ENCODE results near the gene ZNF407.

ZNF407 gene

DNA sequence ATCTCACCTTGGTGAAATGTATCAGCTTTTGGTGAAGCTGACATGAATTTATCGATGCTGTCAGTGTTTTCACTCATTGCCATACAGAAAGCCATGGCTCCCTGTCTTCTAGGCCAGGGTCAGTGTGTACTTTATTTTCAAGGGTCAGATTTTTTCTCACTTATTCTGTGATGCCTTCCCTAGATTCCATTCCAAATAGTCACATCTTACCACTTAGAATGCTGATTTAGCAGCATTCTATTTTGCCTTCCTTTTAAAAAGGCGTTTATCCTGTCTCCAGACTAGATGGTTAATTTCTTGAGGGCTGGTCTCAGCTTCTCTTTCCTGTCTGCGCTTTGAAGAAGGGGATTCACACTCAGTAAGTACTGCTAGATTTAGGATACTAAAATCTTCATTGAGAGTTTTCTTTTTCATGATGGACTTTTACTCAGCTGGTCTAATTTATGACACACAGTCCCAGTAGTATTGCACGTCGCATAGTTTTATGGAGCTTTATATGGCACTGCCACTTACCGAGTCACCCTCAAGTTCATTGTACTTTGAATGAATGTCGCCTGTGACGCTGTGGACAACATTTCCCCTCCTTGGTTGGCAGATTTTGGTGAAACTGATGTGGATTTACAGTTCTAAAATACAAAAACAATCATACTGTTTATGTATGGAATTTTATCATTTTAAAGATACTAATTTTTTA is 194.0 kb downstream of the ZNF407 start:
- no peak for DNase-seq (ENCODE audit: low spot score)

DNA sequence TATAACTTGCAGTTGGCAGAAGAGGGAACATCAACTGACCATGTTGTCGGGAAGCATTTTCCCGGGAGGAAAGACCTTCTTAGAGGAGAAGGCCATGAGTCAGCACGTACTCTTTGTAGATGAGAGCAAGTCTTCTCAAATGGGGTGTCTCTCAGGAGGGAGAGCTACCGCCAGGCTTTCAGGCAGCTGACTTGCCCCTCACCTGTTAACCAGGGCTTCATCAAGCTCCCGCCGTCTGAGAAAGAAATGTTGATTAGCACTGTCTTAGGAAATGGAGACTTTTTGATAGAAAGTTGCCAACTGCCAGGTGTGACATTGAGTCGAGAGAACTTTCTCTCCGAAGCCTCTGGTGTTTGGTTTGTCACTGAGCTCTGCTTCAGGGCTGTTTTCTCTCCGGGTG is 196.1 kb downstream of the ZNF407 start:
- no peak for DNase-seq (ENCODE audit: low spot score)

DNA sequence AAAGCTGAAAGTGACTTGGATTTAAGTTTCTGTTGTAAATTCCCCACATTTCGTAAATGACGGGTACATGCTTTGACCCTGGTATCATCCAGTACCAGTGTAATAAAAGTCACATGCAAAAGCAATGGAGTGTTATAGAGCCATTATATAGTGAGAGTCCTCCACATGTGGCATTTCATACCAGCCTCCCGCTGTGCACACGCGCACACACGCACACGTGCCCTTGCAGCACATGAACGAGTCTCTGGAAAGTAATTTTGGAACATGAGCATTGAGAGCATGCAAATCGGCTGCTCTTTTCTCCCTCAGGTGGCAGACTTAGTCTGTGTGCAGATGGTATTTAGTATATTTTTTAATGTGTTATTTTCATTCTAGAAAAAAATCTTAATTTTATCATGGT is 198.1 kb downstream of the ZNF407 start:
- no peak for DNase-seq (ENCODE audit: low spot score)

DNA sequence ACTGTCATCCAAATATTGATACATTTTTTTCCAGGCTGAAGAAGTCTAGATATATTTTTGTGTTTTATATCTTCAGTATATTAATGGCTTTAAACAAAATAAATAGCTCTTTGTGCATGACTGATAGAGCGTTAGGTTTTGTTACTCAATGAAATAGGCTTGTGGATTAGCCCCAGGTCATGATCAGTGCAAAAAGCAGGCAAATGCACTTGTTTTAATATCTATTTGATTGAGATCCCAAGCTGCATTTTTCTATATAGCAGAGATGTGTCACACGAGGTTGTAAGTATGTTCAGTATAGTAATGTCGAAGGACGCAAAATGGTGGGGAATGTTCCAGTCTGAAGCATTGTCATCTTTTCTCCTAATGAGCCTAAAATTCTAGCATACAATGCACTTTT is 198.5 kb downstream of the ZNF407 start:
- no peak for DNase-seq (ENCODE audit: low spot score)

DNA sequence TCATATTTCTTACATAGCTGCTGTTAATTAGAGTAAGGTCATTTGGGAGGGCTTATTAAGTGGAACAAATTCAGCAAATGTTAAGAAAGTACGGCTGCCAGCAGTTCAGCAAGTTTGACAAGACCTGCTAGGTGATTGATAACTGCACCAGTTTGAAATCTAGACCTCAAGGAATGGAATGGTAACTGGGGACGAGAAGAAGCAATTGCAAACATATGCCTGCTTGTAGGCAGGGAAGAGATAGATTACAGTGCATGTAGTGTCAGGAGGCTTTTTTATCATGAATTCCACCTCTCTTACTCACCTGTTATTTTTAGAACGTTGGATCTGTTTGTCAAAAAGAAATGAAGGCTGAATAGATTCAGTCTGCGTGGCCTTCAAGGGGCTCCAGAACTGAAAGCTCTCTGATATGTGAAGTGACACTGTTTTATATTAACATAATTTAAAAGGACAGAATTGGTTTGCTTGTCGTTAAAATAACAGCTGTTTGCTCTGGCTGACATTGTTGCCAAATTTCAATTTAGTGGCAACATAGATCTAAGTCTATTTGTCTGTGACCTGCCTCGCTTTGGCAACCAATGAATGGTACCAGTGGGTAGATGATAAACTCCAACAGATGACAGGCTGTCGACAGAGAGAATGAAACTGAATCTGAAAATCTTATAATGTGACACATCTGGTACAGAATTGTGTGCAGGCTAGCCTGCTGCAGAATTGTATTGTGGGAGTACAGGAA is 199.3 kb downstream of the ZNF407 start:
- peak; percentile 11 for DNase-seq (ENCODE audit: low spot score)

DNA sequence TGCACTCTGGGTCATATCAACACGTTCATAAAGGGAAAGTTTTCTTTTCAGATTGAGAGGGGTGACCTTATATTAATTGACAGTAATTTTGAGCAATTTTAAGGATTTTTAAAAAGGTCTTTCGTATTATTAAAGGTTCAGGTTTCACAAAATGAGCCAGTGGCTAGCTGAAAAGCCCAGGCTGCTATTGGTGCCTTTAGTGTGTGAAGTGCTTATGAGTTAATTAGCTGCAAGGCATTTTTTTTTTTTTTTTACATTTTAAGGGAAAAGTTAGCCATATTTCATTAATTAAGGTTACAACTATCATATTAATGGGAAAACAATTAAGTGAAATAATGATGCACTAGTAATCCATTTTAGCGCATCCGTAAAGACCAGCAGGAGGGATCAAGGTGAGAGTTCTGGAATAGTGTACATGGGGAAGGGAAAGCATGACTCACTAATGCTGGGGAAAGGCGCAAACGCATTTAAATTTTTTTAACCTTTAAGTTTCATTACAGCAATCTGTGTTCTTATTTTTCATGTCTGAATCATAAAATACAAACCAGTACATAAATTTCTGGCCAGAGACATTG is 200.0 kb downstream of the ZNF407 start:
- no peak for DNase-seq (ENCODE audit: low spot score)

DNA sequence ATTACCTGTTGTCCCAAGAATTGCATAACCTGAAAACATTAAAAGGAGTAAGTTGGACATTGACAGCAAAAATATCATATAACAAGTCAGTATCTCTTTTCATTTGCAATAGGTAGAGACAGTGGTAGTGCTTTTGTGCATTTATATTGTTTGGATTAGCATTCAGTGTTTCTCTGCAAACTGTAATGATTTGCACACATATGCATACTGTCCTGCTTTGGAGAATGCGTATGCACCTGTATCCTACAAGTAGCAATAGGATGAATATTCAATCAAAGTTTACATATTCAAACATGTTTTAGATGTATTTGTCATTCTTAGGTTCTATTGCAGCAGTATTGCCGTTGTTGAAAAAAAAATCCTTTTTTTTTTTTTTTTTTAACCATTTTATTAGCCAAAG is 201.9 kb downstream of the ZNF407 start:
- DNase-seq (ENCODE audit: low spot score): no peak

DNA sequence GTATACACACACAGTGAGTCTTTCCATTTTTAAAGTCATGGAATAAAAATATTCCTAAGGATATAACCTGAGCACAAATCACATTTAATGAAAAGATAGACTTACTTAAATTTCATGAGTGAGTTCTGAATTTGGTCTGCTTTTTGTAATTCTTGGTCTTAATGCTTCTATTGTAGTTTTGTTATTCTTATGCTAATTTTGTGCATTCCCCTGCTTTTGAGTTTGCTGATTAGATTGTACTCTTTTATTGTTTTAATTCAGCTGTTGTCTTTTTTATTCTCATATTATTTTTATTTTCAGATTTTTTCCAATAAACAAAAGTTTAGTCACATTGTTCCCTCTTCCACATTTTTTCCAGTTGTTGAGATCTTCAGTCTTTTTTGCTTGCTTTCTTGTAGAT is 202.4 kb downstream of the ZNF407 start:
- no peak for DNase-seq (ENCODE audit: low spot score)

DNA sequence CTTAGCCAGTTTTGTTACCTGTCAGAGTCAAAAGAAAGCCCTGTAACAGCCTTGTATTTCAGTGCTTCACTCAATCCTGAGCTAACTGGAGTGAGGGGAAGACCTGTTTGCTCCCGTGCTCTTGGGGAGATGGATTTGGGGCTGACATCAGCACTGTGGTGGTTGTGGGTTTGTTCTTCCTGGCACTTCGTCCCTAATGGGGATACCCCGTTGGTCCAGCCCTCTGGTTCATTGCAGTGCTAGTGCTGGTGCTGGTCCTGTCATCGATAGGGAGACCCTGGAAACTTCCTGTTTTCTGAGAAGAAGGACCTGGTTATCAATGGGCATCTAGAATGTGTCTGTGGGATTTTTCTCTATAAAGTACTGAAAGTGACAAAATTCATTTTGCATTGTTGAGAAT is 205.4 kb downstream of the ZNF407 start:
- DNase-seq (ENCODE audit: low spot score): no peak

DNA sequence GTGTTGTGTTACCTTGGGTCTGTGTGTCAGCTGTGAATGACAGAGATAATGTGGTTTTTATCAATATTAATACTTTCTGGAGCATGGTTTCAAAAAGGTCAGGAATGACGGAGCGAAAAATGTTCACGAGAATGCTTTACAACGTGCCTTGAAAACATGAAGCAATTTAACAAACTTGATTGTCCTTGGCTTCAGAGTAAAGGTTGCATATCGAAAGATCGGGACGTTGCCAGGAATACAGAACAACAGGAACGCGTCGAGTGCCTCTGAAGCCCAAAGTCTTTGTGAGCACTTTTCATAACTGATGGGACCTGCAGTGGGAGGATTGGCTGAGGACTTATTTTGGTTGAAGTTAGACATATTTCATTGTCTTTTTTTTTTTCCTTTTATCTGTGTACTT is 206.1 kb downstream of the ZNF407 start:
- DNase-seq (ENCODE audit: low spot score): no peak

DNA sequence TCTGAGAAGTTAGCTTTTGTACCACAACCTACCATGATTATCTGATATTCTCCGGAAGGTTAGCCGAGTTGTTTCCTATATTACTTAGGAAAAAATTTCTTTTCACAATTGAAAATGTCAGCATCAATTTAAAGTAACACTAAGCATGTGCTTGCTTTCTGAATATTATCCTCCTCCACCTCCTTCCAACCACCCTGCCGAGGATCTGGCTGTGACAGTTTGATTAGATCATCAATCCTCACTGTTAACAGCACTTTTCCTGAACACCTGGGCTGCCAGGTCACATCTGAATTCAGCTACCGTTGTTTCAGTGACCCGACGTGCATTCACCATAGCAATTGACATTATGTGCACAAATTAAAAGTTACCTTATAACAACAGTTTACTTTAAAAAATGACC is 207.0 kb downstream of the ZNF407 start:
- DNase-seq (ENCODE audit: low spot score): no peak

DNA sequence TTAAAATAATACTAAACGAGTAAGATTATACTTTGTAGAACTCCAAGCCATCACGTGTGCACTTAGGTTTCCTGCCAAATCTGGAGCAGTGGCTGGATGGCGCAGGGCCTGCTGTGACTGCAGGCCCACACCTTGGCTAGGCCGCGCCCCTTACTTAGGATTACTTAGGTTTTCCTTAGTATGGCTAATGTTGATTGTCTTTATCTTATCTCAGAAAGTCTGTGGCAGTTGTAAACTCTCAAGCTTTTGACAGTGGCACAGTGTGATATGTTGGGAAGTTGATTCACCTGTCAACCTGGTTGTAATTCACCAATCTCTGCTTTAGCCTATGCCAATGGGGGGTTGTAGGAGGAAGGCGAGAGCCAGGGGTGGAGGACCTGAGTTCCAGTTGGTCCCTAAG is 208.4 kb downstream of the ZNF407 start:
- no peak for DNase-seq (ENCODE audit: low spot score)

DNA sequence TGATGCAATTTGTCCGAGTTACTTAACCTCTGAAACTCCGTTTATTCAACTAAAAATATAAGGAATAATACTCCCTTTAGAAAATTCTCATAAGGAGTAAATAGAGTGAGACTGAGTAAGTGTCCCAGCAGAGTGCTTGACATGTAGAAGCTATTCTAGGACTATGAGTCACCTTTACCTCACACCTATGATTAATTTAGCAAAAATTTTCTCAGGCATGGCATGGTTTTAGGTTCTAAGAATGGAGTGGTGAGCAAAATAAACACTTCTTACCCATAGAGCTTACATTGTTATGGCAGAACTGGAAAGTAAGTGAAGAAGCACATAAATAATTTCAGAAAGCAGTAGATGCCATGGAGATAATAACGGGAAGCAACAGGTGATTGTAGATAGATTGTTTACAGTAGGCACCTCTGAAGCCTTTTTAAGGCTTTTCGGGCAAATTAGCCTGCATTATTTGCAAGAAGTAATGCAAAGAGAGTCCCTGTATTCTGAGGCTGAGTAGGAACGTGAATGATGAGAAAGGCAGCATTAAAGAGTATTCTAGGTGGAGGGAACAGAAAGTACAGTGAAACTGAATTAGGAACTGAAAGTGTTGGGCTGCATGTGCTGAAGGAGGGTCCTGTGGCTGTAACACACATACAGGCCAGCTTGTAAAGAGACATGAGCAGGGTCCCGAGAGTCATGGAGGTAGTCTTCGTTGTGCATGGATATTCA is 209.2 kb downstream of the ZNF407 start:
- no peak for DNase-seq (ENCODE audit: low spot score)

DNA sequence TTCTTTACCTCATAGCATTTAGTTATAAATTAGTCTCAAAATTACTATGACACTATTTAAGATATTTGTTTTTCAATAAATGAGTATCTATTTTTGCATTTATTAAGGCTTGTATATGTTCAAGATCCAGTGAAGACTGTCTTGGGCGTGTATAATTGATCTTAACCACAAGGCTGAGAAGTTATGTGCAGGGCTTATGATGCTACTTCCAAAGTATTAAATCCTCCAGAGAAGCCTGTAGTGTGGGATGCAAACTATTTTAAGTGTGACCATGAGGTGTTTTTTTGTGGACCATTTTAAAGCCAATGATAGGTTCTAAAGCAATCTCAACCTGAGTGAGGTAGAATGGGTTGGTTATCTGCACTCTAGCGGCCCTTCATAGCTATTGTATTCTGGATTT is 219.9 kb downstream of the ZNF407 start:
- DNase-seq (ENCODE audit: low spot score): no peak

DNA sequence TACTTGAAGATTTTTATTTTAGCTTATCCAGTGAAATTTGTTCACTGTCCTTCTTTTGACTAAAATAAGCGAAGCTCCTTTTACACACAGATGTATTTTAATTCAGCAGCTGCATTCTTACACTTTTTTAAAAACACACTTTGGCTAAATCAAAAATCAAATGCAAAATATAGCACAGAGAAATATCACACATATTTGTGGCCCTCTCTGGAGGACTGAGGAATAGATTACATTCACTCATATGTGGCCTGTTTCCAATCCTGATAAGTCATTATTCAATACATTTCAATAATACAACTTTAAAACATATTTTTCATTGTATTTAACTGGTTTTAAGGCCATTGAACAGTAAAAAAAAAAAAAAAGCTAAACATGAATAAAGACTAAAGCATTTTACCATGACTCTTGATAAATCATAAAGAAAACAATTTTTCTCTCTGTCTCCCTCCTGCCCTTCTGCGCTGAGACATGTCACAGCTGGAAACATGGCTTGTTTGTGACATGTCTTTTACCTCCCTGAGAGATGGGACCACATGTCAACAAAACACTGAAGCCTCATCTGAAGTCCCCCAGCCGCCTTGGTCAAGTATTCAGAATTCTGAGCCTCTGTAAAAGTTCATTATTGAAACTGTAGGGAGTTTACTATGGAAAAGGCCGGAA is 221.0 kb downstream of the ZNF407 start:
- DNase-seq (ENCODE audit: low spot score): no peak

DNA sequence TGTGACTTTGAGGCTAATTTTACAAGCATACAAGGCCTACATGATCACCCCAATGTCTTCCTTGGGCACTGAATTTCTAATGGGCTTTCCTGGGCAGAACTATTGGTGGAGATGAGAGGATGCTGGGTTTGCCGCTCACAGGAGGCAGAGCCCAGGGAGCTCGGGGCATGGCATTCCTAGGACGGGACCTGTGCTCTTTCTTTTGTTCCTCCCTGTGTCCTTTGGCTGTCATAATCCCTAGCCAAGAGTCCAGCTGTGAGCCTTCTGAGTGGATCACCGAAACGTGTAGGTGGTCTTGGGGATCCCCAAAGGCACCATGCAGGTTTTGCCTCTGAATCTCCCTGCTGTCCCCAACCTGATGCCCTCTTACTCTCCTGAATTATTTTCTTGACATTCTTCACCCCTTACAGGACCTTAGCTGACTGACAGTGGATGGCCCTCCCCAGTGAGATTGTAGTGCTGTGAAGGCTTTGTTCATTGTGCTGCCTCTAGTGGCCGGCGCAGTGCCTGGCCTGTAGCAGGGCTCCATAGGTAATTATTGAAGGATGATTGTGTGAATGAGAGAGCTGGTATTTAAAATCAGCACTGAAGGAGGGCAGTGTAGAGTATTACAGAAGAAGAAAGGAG is 221.9 kb downstream of the ZNF407 start:
- peak; percentile 22 for DNase-seq (ENCODE audit: low spot score)

DNA sequence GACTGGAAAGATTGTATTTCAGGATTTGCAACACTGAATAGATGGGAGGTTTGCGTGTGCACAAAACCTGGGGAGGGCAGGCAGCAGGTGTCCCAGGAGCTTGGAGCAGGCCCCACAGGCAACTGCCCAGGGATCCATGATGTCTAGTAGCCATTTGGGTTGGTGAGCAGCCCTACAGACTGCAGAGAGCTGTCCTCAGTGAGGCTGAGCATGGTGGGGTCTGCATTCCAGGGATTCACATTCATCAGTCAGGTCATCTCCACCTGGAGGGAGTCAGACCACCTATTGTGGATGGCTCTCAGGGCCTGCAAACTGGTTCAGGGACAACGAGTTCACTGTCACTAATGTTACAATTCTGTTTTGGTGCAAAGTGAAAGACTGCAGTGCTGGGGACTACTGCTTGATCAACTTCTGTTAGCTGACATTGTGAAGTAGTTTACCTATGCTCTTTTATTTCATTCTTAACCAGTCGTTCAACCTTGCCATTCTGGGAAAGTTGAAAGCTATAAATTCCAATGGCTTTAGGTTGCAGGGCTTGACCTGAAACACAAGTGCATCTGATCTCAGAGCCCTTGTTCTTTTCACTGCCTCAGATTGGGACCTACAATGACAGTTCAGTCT is 222.6 kb downstream of the ZNF407 start:
- no peak for DNase-seq (ENCODE audit: low spot score)

DNA sequence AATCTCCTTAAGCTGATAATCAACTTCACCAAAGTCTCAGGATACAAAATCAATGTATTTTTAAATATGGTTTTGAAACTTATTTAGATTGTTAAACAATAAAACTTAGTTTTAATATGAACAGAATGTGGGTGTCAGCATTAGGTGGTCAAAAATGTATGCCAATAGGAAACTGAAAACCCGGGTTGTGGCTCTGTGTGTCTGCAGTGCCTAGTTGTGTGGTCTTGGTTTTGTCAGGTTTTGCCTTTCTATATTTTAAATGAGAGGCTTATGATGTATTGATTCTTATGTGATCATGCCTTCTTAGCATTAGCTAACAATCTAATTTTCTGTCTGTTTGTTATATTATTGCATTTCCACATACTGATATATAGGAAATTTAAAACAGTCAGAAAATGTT is 227.8 kb downstream of the ZNF407 start:
- DNase-seq (ENCODE audit: low spot score): no peak

DNA sequence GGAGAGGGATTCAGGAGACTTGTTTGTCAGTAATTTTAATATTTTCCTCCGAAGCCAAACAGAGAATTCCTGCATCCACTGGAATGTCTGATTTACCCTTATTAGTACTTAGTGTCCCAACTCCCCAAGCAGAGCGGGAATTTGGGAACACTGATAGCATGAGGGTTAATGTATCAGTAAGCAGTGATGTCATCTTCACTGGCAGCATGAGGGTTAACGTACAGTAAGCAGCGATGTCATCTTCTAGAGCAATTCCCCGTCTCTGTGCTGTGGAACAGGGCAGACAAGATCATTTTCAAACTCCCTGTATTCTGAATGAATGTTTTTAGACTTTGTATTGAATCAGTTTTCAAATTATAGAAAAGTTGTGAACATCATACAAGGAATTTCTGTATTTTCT is 228.9 kb downstream of the ZNF407 start:
- no peak for DNase-seq (ENCODE audit: low spot score)

DNA sequence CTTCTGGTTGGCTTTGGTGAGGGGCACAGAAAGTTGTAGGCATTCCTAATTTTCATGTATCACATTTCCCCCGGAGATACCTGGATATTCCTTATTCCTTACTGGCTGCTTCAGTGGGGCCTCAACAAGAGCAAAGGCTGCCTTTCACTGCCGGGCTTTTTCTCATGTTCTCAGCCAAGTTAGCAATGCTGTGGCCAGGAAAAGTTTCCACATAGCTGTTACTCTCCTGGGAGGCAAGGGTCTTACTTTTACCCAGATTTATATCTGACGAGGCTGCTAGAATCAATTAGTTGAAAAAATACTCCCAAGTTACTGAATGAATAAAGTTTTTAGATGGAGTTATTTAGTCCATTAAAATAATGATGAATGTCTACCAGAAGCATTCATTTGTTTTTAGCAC is 230.5 kb downstream of the ZNF407 start:
- no peak for DNase-seq (ENCODE audit: low spot score)

DNA sequence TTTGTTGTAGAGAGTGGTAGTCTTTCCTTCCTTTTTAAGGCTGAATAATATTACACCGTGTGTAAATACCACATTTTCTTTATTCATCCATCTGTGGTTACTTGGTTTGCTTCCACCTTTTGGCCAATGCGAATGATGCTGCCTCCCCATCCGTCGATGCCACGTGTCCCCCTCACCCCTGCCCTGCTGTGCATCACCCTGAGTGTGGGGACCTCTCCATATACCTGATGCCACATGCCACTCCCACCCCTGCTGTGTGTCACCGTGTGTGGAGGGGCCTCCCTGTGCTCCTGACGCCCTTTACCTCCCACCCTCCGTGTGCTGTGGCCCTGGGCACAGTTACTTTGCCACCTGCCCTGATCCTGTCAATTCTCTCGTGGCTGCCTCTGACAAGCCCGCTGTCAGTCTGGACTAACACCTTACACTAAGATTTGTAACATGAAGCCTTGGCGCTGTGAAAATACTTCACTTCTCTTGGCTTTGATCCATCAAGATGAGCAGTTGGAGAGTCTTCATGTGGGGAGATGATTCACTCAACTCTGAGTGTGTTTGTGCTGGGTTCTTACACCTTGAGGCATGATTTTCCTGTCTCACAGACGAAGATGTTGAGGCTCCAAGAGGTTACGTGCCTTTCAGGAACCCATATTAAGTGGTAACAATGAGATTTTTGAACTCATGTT is 234.0 kb downstream of the ZNF407 start:
- DNase-seq (ENCODE audit: low spot score): no peak

Data from cerebellar cortex (tissue), 1 donor.